Thyroid gland (tissue), 4 donors: Measurements from ENCODE around the gene FAM228A. TPM values are rescaled to one million over a fixed set of nuclear protein-coding genes. Genes with fewer than 3 reads are reported as not detected.
"Not testable (repeated sequence)": the region's sequence is repeated elsewhere in the genome, so short reads cannot be mapped to it uniquely, and the experiment has no call there.

Experiments
- DNase-seq, 2 donors: peaks; one replicate each; pipeline ENCODE4 v3.0.0-alpha.2; 2019
- H3K27ac ChIP-seq, 3 donors: fragments of 200-600 bp; sonication (generic); 1 replicate in 2 of 3; 2 replicates in 1 of 3; pipeline ENCODE4 v1.5.1; 2016 to 2019; ENCODE audit warnings: mild to moderate bottlenecking in 1 of 3, moderate library complexity in 1 of 3
- H3K27me3 ChIP-seq: fragments of 200-600 bp; sonication (generic); one replicate; pipeline ENCODE4 v1.5.1; 2019
- H3K36me3 ChIP-seq, 2 donors: fragments of 200-600 bp; sonication (generic); one replicate each; pipeline ENCODE4 v1.5.1; 2016 to 2019
- H3K4me1 ChIP-seq, 2 donors: fragments of 200-600 bp; sonication (generic); one replicate each; pipeline ENCODE4 v1.5.1; 2017 to 2019
- H3K4me3 ChIP-seq, 3 donors: fragments of 200-600 bp; sonication (generic); replicated peaks in 1 of 3; 1 replicate in 2 of 3; 2 replicates in 1 of 3; pipeline ENCODE4 v1.5.1; 2016; ENCODE audit warnings: mild to moderate bottlenecking in 1 of 3
- H3K9me3 ChIP-seq: fragments of 200-600 bp; sonication (generic); one replicate; pipeline ENCODE4 v1.5.1; 2017
- POLR2A ChIP-seq, 2 donors: fragments of 450-650 bp; IDR thresholded peaks; one replicate each; pipeline ENCODE4 v1.6.1; 2017; ENCODE audit warnings: antibody characterized with exemption in 2 of 2, mild to moderate bottlenecking in 2 of 2, moderate library complexity in 1 of 2
- WGBS, 2 donors: methylation state at CpG; one replicate each; pipeline ENCODE4 v1.1.5; 2017; 5-methylcytosine and 5-hydroxymethylcytosine counted together
- intact Hi-C: fragments of 100-400 bp; cut with DNase I; formaldehyde crosslinking; loops from one replicate; pipeline ENCODE4 v1.15.1; 2023
- total RNA-seq, 4 donors: library from RNA; depleted of rRNA; stranded (reverse); fragments of >200 nt; gene quantifications; one replicate each; pipeline ENCODE4 v1.2.3, GENCODE V29; 2016
- TF ChIP-seq, protein P1 (sequence below), 6 experiments: fragments of 200-600 bp in 3 of 6; fragments of 450-650 bp in 3 of 6; sonication (generic) in 3 of 6; IDR thresholded peaks; one replicate each; pipeline ENCODE4 v1.5.1; 2016 to 2019; ENCODE audit warnings: antibody characterized with exemption in 6 of 6, mild to moderate bottlenecking in 2 of 6, inconsistent platforms in 1 of 6, moderate library complexity in 1 of 6

The FAM228A gene
- total RNA-seq, 4 donors from 2014 or later, result 1.3 to 2.0 (median 1.8) TPM

DNA sequence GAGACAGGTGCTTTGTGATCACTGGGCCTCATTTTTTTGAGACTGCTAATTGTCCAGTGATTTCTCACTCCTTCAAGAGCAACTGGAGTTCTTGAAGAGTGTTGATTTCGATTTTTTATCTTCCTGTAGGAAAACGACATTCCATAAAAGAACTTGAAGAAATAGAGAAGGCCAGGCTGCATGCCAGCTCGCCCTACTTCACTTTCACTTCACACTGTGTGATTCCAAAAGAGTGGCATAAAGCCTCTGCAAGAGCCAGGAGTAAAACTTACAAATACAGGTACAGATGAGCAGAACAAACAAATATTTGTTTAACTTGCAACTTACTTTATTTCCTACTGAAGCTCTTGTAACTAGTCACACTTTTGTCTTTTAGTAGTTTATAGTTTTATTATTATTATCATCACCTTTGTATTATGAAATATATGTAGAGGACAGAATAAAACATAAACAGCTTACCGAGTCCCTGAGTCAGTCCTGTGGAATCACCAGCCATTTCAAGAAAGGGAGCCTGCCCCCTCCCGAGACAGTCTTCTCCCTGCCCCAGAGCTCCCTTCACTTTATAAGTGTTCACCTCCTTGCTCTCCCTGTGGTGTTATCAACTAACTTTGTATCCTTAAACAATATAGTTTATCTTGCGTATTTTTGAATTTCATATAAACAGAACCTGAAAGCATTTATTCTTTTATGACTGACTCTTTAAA is 8.7 kb downstream of the FAM228A start:
- intact Hi-C loops, result no loop called here
- Histone ChIP-seq H3K4me1 (peaks cover 19 to 24% of the 10 kb centered on the region in 2 donors), H3K27ac (peak overlapping the region; percentile 24 to 58 (median 57)), H3K9me3 (no peaks in the 10 kb centered on the region), H3K36me3 (no peaks in the 10 kb centered on the region), H3K4me3 (no peak overlapping the region), H3K27me3 (no peaks in the 10 kb centered on the region)
- peak; percentile 92 to 93 for DNase-seq
- no peak for TF ChIP-seq POLR2A (IDR thresholded peaks at IDR 0.05)
- TF ChIP-seq, protein P1, sequence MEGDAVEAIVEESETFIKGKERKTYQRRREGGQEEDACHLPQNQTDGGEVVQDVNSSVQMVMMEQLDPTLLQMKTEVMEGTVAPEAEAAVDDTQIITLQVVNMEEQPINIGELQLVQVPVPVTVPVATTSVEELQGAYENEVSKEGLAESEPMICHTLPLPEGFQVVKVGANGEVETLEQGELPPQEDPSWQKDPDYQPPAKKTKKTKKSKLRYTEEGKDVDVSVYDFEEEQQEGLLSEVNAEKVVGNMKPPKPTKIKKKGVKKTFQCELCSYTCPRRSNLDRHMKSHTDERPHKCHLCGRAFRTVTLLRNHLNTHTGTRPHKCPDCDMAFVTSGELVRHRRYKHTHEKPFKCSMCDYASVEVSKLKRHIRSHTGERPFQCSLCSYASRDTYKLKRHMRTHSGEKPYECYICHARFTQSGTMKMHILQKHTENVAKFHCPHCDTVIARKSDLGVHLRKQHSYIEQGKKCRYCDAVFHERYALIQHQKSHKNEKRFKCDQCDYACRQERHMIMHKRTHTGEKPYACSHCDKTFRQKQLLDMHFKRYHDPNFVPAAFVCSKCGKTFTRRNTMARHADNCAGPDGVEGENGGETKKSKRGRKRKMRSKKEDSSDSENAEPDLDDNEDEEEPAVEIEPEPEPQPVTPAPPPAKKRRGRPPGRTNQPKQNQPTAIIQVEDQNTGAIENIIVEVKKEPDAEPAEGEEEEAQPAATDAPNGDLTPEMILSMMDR (IDR thresholded peaks at IDR 0.05), result no peak
- WGBS, 2 donors, result 40 to 48% methylated on average over 6 of the region's 6 CpGs

DNA sequence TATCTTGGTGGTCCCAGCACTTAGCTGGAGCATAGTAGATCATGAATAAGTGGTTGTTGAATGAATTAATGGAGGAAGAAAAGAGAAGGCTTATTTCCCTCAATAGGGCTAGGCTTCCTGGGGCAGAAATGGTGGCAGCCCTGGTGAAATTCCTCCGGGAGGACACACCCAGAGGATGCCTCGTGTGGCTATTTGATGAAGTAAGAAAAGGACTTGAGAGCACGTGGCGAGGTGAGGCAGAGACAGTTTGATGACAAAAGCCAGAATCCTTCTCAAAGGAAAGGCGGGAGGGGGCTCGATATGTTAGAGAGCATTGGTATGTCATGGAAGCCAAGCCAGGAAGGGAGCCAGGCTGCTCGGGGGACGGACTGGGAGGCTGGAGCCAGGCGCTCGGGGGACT is 14.7 kb downstream of the FAM228A start:
- H3K27ac ChIP-seq, result no peak overlapping the region
- intact Hi-C loops, result no loop called here
- no peaks in the 10 kb centered on the region for H3K9me3 ChIP-seq
- WGBS, 2 donors, result 83 to 84% methylated on average over 10 of the region's 10 CpGs
- no peak for TF ChIP-seq POLR2A (IDR thresholded peaks at IDR 0.05)
- TF ChIP-seq, protein P1 (IDR thresholded peaks at IDR 0.05), result no peak
- no peaks in the 10 kb centered on the region for H3K36me3 ChIP-seq
- no peaks in the 10 kb centered on the region for H3K27me3 ChIP-seq
- H3K4me1 ChIP-seq, result no peaks in the 10 kb centered on the region
- no peak for DNase-seq
- no peak overlapping the region for H3K4me3 ChIP-seq

DNA sequence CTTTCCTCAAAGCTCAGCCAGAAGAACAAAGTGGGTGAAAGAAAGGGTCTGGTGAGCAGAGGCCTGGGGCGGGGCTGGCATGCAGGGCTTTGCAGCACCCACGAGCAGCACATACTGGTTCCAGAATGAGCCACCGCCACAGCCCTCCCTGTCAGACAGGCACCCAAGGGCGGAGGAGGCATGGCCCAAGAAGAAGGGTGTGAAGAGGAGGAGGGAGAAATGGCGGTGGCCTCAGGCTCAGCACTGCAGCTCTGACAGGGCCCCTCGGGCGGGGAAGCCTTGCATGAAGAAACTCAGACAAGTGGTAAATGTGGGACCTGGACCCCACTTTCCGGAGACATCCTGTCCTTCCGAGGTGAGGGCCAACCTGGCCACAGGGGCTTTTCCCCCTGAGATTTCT is 15.7 kb downstream of the FAM228A start:
- no peak for DNase-seq
- WGBS, 2 donors, result 79 to 80% methylated on average over 9 of the region's 9 CpGs
- intact Hi-C loops, result no loop called here

GRCh38 chr2:24191156-24191555 is 16.3 kb downstream of the FAM228A start:
- no peak overlapping the region for H3K4me3 ChIP-seq
- intact Hi-C loops, result no loop called here
- H3K9me3 ChIP-seq, result no peaks in the 10 kb centered on the region
- no peak for DNase-seq
- WGBS, 2 donors, result 90% methylated on average over 9 of the region's 9 CpGs
- no peaks in the 10 kb centered on the region for H3K36me3 ChIP-seq
- no peaks in the 10 kb centered on the region for H3K27me3 ChIP-seq
- H3K27ac ChIP-seq, result no peak overlapping the region
- H3K4me1 ChIP-seq, result no peaks in the 10 kb centered on the region
- TF ChIP-seq POLR2A (IDR thresholded peaks at IDR 0.05), result no peak

More for the DNA sequence above, 15.7 kb downstream of the FAM228A start:
- TF ChIP-seq, protein P1 (IDR thresholded peaks at IDR 0.05), result no peak
- no peak for TF ChIP-seq POLR2A (IDR thresholded peaks at IDR 0.05)
- Histone ChIP-seq H3K27ac (no peak overlapping the region), H3K9me3 (no peaks in the 10 kb centered on the region), H3K36me3 (no peaks in the 10 kb centered on the region), H3K4me3 (no peak overlapping the region), H3K4me1 (no peaks in the 10 kb centered on the region), H3K27me3 (no peaks in the 10 kb centered on the region)

DNA sequence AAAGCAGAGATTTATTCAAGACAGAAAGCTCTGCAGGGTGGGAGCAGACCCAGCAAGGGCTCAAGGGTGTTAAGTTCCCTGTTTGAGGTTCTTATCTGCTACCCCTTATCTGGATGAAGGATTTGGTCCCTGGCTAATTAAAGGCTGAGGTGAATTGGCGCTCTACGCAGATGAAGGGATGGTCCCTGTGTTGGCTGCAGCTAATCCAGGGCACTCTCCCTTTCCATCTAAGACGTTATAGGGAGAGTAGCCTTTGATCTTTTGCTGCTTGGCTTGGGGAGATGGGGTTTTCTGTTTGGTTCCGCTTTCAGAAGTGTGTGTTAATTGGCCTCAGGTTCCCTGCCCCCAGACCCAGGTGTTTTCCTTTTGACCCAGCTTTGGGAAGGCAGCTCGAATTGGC is 17.0 kb downstream of the FAM228A start:
- no peak for DNase-seq
- Histone ChIP-seq H3K36me3 (no peaks in the 10 kb centered on the region), H3K4me3 (no peak overlapping the region), H3K27me3 (no peaks in the 10 kb centered on the region), H3K9me3 (no peaks in the 10 kb centered on the region), H3K27ac (no peak overlapping the region), H3K4me1 (no peaks in the 10 kb centered on the region)
- intact Hi-C loops, result no loop called here
- WGBS, 2 donors, result 63 to 78% methylated on average over 5 of the region's 5 CpGs
- TF ChIP-seq, protein P1 (IDR thresholded peaks at IDR 0.05), result no peak
- no peak for TF ChIP-seq POLR2A (IDR thresholded peaks at IDR 0.05)

DNA sequence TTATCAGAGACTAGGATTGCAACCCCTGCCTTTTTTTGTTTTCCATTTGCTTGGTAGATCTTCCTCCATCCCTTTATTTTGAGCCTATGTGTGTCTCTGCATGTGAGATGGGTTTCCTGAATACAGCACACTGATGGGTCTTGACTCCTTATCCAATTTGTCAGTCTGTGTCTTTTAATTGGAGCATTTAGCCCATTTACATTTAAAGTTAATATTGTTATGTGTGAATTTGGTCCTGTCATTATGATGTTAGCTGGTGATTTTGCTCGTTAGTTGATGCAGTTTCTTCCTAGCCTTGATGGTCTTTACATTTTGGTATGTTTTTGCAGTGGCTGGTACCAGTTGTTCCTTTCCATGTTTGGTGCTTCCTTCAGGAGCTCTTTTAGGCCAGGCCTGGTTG is 22.4 kb downstream of the FAM228A start:
- H3K4me1 ChIP-seq, H3K9me3 ChIP-seq, intact Hi-C loops, H3K27ac ChIP-seq, H3K36me3 ChIP-seq, DNase-seq, H3K27me3 ChIP-seq, H3K4me3 ChIP-seq: not testable (repeated sequence)
- WGBS, 2 donors, result 86 to 90% methylated on average over 1 of the region's 1 CpG
